Prostate gland (tissue), 2 donors: Measurements from ENCODE around the gene ATP23.

ENCODE experiments used
- POLR2A ChIP-seq: fragments of 450-650 bp; IDR thresholded peaks from one replicate; pipeline ENCODE4 v1.6.1; 2016; ENCODE audit warnings: antibody characterized with exemption, mild to moderate bottlenecking
- POLR2AphosphoS5 ChIP-seq: sonication (generic); formaldehyde crosslinking; IDR thresholded peaks from one replicate; pipeline ENCODE4 v1.6.1; 2017; ENCODE audit warnings: antibody characterized with exemption
- TF ChIP-seq, protein P1 (sequence below), 4 experiments: fragments of 200-600 bp in 2 of 4; fragments of 450-650 bp in 2 of 4; sonication (generic) in 2 of 4; IDR thresholded peaks; 1 replicate in 3 of 4; 2 replicates in 1 of 4; pipeline ENCODE4 v1.5.1; 2016 to 2019; ENCODE audit warnings: antibody characterized with exemption in 4 of 4, mild to moderate bottlenecking in 2 of 4, moderate library complexity in 2 of 4

DNA sequence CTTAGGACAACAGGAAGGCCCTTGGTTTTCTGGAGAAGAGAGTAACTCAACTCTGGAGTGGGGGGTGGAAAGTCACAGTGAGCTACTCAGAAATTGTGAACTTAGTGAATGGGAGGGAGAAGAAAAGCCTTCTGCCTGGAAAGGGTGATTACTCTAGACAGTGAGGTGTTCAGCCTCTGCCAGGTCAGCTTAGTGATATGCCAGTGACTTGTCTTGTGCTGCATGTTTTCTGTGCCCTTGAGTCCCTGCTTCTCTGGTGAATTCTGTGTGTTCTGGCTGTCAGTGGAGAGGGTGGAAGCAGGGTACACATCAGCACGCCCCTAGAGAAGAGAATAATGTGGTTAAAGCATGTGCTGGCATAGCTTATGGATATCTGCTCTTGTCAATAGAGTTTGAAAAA is 13.4 kb downstream of the ATP23 start:
- TF ChIP-seq, protein P1, sequence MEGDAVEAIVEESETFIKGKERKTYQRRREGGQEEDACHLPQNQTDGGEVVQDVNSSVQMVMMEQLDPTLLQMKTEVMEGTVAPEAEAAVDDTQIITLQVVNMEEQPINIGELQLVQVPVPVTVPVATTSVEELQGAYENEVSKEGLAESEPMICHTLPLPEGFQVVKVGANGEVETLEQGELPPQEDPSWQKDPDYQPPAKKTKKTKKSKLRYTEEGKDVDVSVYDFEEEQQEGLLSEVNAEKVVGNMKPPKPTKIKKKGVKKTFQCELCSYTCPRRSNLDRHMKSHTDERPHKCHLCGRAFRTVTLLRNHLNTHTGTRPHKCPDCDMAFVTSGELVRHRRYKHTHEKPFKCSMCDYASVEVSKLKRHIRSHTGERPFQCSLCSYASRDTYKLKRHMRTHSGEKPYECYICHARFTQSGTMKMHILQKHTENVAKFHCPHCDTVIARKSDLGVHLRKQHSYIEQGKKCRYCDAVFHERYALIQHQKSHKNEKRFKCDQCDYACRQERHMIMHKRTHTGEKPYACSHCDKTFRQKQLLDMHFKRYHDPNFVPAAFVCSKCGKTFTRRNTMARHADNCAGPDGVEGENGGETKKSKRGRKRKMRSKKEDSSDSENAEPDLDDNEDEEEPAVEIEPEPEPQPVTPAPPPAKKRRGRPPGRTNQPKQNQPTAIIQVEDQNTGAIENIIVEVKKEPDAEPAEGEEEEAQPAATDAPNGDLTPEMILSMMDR (IDR thresholded peaks at IDR 0.05): no peak
- TF ChIP-seq POLR2A: no peak
- TF ChIP-seq POLR2AphosphoS5: no peak
